Measurements from ENCODE around the gene CAT.

- TF ChIP-seq CTCF (IDR thresholded peaks at IDR 0.05; ENCODE audit: low read length) = no peak
- no peak for TF ChIP-seq EZH2 (optimal IDR thresholded peaks at IDR 0.05; ENCODE audit: low read depth, low read length)
- no peak for TF ChIP-seq EZH2phosphoT487 (IDR thresholded peaks at IDR 0.05; ENCODE audit: low read length)
Measured at GRCh38 chr11:34437224-34438125, 1.3 kb upstream of the CAT start.

All from MM.1S (cell line).